Right lobe of liver (tissue), 6 donors: ENCODE results near the gene ZNF468. TPM values are rescaled to one million over a fixed set of nuclear protein-coding genes. Genes with fewer than 3 reads are reported as not detected.
"Not testable (repeated sequence)": the region's sequence is repeated elsewhere in the genome, so short reads cannot be mapped to it uniquely, and the experiment has no call there.

Source experiments
- ATAC-seq, 4 donors: fragments of 200-7000 bp; cut with Tn5 transposase; one replicate each; pipeline ENCODE4 v1.9.1; 2020; ENCODE audit warnings: mild to moderate bottlenecking in 4 of 4, moderate library complexity in 4 of 4
- DNase-seq, 3 donors: peaks; one replicate each; pipeline ENCODE4 v3.0.0-alpha.2; 2020
- H3K27ac ChIP-seq, 3 donors: fragments of 200-600 bp; one replicate each; pipeline ENCODE4 v1.8.0; 2022
- H3K27me3 ChIP-seq, 2 donors: fragments of 200-600 bp; one replicate each; pipeline ENCODE4 v1.8.0; 2022
- H3K36me3 ChIP-seq, 4 donors: fragments of 200-600 bp; sonication (generic) in 1 of 4; one replicate each; pipeline versions ENCODE4 v1.5.1 to v1.8.0; 2017 to 2022; ENCODE audit warnings: control low read depth in 1 of 4
- H3K4me1 ChIP-seq, 4 donors: fragments of 200-600 bp; sonication (generic) in 1 of 4; one replicate each; pipeline versions ENCODE4 v1.5.1 to v1.8.0; 2017 to 2022; ENCODE audit warnings: control low read depth in 1 of 4
- H3K4me3 ChIP-seq, 3 donors: fragments of 200-600 bp; one replicate each; pipeline ENCODE4 v1.8.0; 2022
- H3K9me3 ChIP-seq, 4 donors: fragments of 200-600 bp; sonication (generic) in 1 of 4; one replicate each; pipeline versions ENCODE4 v1.5.1 to v1.8.0; 2017 to 2022; ENCODE audit warnings: control low read depth in 1 of 4
- POLR2A ChIP-seq: fragments of 450-650 bp; IDR thresholded peaks from one replicate; pipeline ENCODE4 v1.6.1; 2017; ENCODE audit warnings: antibody characterized with exemption, mild to moderate bottlenecking
- WGBS: methylation state at CpG from one replicate; pipeline ENCODE4 v1.1.6; 2018; ENCODE audit warnings: low coverage, low lambda C conversion rate; ENCODE audit not compliant: insufficient coverage; ENCODE audit errors: missing lambda C conversion rate; 5-methylcytosine and 5-hydroxymethylcytosine counted together
- intact Hi-C, 2 donors: fragments of 100-400 bp; cut with DNase I; formaldehyde crosslinking; loops; one replicate each; pipeline versions ENCODE4 v1.11.2 to v1.14.1; 2022
- total RNA-seq, 6 experiments: library from RNA; depleted of rRNA in 2 of 6; stranded (reverse); fragments of >200 nt in 2 of 6; fragmentation: NEBNext Ultra II Directional in 3 of 6; extraction: Animal tissue kit (Norgen Biotek cat#: 25700) in 3 of 6; gene quantifications; one replicate each; pipeline versions ENCODE4 v1.1.0 to v1.2.4, GENCODE V29; 2016 to 2023
- TF ChIP-seq, protein P1 (sequence below), 4 donors: fragments of 200-600 bp in 3 of 4; fragments of 450-650 bp in 1 of 4; IDR thresholded peaks; one replicate each; pipeline versions ENCODE4 v1.5.1 to v1.8.0; 2016 to 2022; ENCODE audit warnings: antibody characterized with exemption in 4 of 4, mild to moderate bottlenecking in 2 of 4
- donor health status: DM: no; HTN: yes; CAD: no.
- donor health status: DM: no; HTN: no; CAD: no.
- donor health status: DM: no; HTN: no; CAD: no.
- donor health status: DM: no; HTN: yes; CAD: no.
- donor health status: DM: no; HTN: yes; CAD: no.

ZNF468 gene
- total RNA-seq, 6 experiments from 2014 or later: 1.6 to 4.2 (median 2.9) TPM

DNA sequence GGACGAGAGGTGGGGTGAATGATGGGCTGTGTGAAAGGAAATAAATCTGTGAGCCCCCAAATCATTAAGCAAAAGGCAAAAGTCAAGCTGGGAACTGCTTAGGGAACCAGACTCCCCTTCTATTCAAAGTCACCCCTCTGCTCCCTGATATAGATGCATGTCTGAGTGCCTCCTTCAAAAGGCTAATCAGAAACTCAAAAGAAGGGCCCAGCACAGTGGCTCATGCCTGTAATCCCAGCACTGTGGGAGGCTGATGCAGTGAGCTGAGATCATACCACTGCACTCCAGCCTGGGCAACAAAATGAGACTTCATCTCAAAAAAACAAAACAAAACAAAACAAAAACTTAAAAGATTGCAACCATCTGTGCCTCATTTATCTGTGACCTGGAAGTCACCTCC, 23.1 kb downstream of the ZNF468 start:
- DNase-seq, H3K4me1 ChIP-seq, ATAC-seq, H3K4me3 ChIP-seq, H3K27ac ChIP-seq, intact Hi-C loops, H3K27me3 ChIP-seq, H3K36me3 ChIP-seq: not testable (repeated sequence)
- peaks cover 0 to 22% (median 0%) of the 10 kb centered on the region in 4 donors for H3K9me3 ChIP-seq
- WGBS: 50% methylated on average over 1 of the region's 1 CpG

DNA sequence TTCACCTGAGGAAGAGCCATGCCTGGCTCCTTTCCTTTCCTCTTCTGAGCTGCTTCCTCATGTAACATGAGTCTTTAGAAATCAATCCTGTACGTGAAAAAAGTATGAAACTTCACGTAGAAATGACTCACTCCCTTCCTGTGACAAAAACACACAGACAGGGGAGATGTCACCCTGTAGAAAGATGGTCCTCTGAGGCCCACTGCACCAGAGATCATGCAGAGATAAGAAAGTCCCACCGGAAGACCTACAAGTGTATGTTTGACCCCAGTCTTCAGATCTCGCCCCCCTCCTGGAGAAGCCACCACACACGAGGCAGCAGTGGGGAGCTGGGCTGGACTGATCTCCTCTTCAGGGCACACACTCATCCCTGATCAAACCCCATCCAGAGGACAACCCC, 23.9 kb downstream of the ZNF468 start:
- H3K36me3 ChIP-seq, intact Hi-C loops: not testable (repeated sequence)
- WGBS: 38% methylated on average over 4 of the region's 5 CpGs

DNA sequence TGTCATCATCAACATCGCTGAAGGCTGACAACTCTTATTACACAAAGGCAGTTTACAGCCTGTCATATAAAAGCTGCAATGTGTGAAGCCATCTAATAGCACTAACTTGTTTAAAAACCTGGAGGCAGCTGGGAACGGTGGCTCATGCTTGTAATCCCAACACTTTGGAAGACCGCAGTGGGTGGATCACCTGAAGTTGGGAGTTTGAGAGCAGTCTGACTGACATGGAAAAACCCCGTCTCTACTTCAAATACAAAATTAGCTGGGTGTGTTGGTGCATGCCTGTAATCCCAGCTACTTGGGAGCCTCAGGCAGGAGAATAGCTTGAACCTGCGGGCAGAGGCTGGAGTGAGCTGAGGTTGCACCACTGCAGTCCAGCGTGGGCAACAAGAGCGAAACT, 27.6 kb downstream of the ZNF468 start:
- H3K9me3 ChIP-seq, ATAC-seq, intact Hi-C loops, H3K27me3 ChIP-seq, H3K4me3 ChIP-seq, H3K36me3 ChIP-seq, H3K4me1 ChIP-seq, H3K27ac ChIP-seq, DNase-seq: not testable (repeated sequence)
- WGBS: 62% methylated on average over 6 of the region's 7 CpGs

More for the DNA sequence above, 23.9 kb downstream of the ZNF468 start:
- H3K4me3 ChIP-seq, DNase-seq, ATAC-seq, H3K4me1 ChIP-seq, H3K27me3 ChIP-seq, H3K27ac ChIP-seq: not testable (repeated sequence)
- H3K9me3 ChIP-seq: peaks cover 0 to 15% (median 0%) of the 10 kb centered on the region in 4 donors

DNA sequence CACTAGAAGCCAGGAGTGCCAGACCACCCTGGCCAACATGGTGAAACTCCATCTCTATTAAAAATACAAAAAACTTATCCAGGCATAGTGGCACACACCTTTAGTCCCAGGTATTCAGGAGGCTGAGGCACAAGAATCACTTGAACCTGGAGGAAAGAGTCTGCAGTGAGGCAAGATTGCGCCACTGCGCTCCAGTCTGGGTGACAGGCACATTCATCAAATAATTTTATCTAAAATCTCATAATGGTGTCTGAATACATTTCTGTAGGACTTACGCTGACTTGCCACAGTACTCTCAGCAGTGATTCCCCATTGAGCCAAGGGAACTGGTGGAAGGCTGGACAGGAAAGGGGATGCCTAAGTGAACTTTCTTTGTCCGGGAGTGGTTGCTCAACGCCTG, 31.7 kb downstream of the ZNF468 start:
- no peaks in the 10 kb centered on the region for H3K27me3 ChIP-seq
- ATAC-seq (no peak), DNase-seq (no peak)
- no peaks in the 10 kb centered on the region for H3K36me3 ChIP-seq
- no peak overlapping the region for H3K4me3 ChIP-seq
- intact Hi-C loops: no loop called here
- no peaks in the 10 kb centered on the region for H3K9me3 ChIP-seq
- WGBS: 91% methylated on average over 5 of the region's 5 CpGs
- TF ChIP-seq POLR2A: no peak
- TF ChIP-seq, protein P1, sequence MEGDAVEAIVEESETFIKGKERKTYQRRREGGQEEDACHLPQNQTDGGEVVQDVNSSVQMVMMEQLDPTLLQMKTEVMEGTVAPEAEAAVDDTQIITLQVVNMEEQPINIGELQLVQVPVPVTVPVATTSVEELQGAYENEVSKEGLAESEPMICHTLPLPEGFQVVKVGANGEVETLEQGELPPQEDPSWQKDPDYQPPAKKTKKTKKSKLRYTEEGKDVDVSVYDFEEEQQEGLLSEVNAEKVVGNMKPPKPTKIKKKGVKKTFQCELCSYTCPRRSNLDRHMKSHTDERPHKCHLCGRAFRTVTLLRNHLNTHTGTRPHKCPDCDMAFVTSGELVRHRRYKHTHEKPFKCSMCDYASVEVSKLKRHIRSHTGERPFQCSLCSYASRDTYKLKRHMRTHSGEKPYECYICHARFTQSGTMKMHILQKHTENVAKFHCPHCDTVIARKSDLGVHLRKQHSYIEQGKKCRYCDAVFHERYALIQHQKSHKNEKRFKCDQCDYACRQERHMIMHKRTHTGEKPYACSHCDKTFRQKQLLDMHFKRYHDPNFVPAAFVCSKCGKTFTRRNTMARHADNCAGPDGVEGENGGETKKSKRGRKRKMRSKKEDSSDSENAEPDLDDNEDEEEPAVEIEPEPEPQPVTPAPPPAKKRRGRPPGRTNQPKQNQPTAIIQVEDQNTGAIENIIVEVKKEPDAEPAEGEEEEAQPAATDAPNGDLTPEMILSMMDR (IDR thresholded peaks at IDR 0.05): no peak
- H3K27ac ChIP-seq: no peak overlapping the region
- H3K4me1 ChIP-seq: no peaks in the 10 kb centered on the region

DNA sequence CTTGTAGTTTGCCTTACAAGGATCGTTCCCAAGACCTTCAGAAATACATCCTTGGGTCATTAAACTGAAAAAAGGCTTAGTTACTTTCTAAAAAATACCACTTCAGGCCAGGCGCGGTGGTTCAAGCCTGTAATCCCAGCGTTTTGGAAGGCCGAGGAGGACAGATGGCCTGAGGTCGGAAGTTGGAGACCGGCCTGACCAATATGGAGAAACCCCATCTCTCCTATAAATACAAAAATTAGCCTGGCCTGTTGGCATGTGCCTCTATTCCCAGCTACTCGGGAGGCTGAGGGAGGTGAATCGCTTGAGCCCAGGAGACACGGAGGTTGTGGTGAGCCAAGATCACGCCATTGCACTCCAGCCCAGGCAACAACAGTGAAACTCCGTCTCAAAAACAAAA, 33.7 kb downstream of the ZNF468 start:
- 83% methylated on average over 7 of the region's 12 CpGs for WGBS
- H3K27me3 ChIP-seq: no peaks in the 10 kb centered on the region
- no peak for TF ChIP-seq POLR2A
- ATAC-seq (no peak), DNase-seq (no peak)
- H3K4me3 ChIP-seq: no peak overlapping the region
- intact Hi-C loops: no loop called here
- H3K27ac ChIP-seq: no peak overlapping the region
- H3K36me3 ChIP-seq: no peaks in the 10 kb centered on the region
- H3K4me1 ChIP-seq: no peaks in the 10 kb centered on the region
- H3K9me3 ChIP-seq: no peaks in the 10 kb centered on the region

DNA sequence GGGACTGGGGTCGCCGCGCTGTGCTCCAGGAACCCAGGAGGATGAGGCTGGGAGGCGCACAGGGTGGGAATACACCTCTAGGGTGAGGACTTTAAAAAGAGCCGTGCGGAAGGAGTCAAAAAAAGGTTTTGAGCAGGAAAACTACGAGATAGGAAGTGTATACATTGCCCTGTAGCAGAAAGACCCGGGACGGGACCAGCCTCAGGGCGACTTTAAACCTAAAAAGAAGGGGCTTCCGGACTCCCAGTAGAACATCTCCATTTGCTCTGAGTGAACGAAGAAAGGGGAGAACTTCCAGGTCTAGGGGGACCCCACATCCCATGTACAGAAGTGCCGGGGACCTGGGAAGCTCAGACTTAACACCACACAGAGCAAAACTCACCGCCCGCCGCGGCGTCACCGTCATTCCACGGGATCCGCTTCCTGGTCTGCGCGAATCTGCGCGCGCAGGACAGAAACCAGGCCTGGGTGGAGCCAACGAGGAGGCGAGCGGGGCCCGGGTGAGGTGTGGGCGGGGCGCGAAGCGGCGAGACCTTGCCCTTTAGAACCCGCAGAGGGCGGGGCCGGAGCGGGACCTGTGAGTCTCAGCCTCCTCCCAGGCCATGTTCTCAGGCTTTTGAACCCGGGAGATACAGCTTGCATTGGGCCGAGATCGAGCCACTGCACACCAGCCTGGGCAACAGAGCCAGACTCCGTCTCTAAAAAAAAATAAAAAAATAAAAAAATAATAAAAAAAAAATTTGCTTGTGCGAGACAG, 36.0 kb downstream of the ZNF468 start, which contains the start of gene ZNF28:
Gene ZNF28, minus strand, starts transcription at position 430 of the 757 bp plus-strand sequence. CDS start 3,675 bp downstream, outside the sequence.
- H3K4me1 ChIP-seq, intact Hi-C loops, H3K27me3 ChIP-seq, H3K9me3 ChIP-seq, H3K27ac ChIP-seq, H3K36me3 ChIP-seq: not testable (repeated sequence)
- peak; percentile 99 to 100 (median 100) for ATAC-seq
- H3K4me3 ChIP-seq: peak within 1 kb of the TSS; percentile 39 to 56 (median 50)
- WGBS: 4% methylated on average over 15 of the region's 44 CpGs
- DNase-seq: peak; percentile 54 to 77 (median 56)

DNA sequence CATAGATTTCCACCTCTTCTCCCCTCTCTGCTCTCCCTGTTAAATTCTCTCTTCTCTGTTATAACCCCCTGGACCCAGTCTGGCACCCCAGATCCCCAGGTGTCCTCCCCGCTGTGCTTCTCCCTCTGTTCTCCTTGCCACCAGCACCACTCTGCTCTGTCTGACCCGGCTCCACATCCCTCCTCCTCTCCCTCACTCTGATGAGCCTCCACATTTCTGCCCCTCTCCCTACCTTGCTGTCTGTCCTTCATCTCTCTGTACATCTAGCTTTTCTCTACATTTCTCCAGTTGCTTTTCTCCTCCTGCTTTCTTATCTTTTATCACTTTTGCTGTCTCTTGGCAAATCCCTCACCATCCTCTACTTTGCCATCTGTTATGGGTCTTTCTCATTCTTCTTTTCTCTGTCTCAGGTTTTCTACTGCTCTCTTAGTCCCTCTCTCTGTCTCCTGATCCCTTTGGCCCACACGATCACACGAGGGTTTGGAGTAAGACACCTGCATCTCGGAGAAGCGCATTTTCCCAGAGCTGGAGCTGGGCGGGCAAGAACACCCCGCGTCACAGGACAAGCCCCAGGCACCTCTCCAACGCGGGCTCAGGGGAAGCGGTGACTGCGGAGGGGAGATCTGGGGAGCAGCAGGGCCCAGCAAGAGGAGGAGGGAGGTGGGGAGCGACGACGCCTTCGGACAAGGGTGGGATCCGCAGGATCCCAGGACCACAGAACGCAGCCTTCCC, 36.8 kb downstream of the ZNF468 start:
- intact Hi-C loops, H3K27me3 ChIP-seq, H3K27ac ChIP-seq, H3K36me3 ChIP-seq, DNase-seq, H3K4me1 ChIP-seq, H3K9me3 ChIP-seq: not testable (repeated sequence)
- H3K4me3 ChIP-seq: peak overlapping the region; percentile 39 to 56 (median 50)
- 3% methylated on average over 10 of the region's 19 CpGs for WGBS
- ATAC-seq: peak; percentile 11 to 37 (median 28)
